HepG2 (cell line): ENCODE measurements around the gene ZACN. TPM values are rescaled to one million over a fixed set of nuclear protein-coding genes. Genes with fewer than 3 reads are reported as not detected.
A peak's percentile ranks its signal among the peaks of the same experiment; 100 is the strongest.

Experiments used
- ARNTL ChIP-seq: sonication (generic); formaldehyde crosslinking; IDR thresholded peaks from 2 replicates; pipeline ENCODE4 v1.4.0; 2020; ENCODE audit warnings: mild to moderate bottlenecking, missing genetic modification reagents
- BHLHE40 ChIP-seq: IDR thresholded peaks from 2 replicates; pipeline ENCODE4 v1.6.1; 2011; ENCODE audit warnings: low read length, improper control_type of control experiment
- CENPT ChIP-seq: sonication (generic); formaldehyde crosslinking; IDR thresholded peaks from 2 replicates; pipeline ENCODE4 v1.8.0; 2022; ENCODE audit warnings: low read depth, mild to moderate bottlenecking, moderate library complexity, missing genetic modification reagents
- FOXA3 ChIP-seq: IDR thresholded peaks from 2 replicates; pipeline ENCODE4 v1.6.1; 2016; ENCODE audit warnings: missing genetic modification reagents, missing compliant biosample characterization
- IRX3 ChIP-seq: sonication (generic); formaldehyde crosslinking; IDR thresholded peaks from 2 replicates; pipeline ENCODE4 v1.8.1; 2023; ENCODE audit warnings: mild to moderate bottlenecking, low read depth, missing genetic modification reagents, borderline replicate concordance
- MEF2D ChIP-seq: sonication (generic); formaldehyde crosslinking; IDR thresholded peaks from 2 replicates; pipeline ENCODE4 v1.5.1; 2020; ENCODE audit warnings: mild to moderate bottlenecking, missing genetic modification reagents
- NFIB ChIP-seq: sonication (generic); formaldehyde crosslinking; IDR thresholded peaks from 2 replicates; pipeline ENCODE4 v1.9.0; 2021; ENCODE audit warnings: missing genetic modification reagents, mild to moderate bottlenecking, borderline replicate concordance
- NONO ChIP-seq, 2 experiments: fragments of 450-650 bp in 1 of 2; sonication (generic) in 1 of 2; formaldehyde crosslinking in 1 of 2; IDR thresholded peaks in 1 of 2; conservative IDR thresholded peaks in 1 of 2; 2 replicates each; pipeline versions ENCODE4 v1.6.1 to v1.8.0; 2017 to 2022; ENCODE audit warnings: mild to moderate bottlenecking in 1 of 2, missing genetic modification reagents in 1 of 2, moderate library complexity in 1 of 2
- PRDM10 ChIP-seq: sonication (generic); formaldehyde crosslinking; IDR thresholded peaks from 2 replicates; pipeline ENCODE4 v1.4.0; 2020; ENCODE audit warnings: low read depth, missing genetic modification reagents
- RBFOX2 ChIP-seq: fragments of 200-400 bp; formaldehyde crosslinking; IDR thresholded peaks from 2 replicates; pipeline ENCODE4 v1.6.1; 2017; ENCODE audit warnings: low read depth, mild to moderate bottlenecking, low read length
- TEAD2 ChIP-seq: sonication (generic); formaldehyde crosslinking; IDR thresholded peaks from 2 replicates; pipeline ENCODE4 v1.9.0; 2021; ENCODE audit warnings: missing genetic modification reagents
- TRIM24 ChIP-seq: sonication (generic); formaldehyde crosslinking; IDR thresholded peaks from 2 replicates; pipeline ENCODE4 v1.8.0; 2022; ENCODE audit warnings: mild to moderate bottlenecking, missing genetic modification reagents
- ZHX1 ChIP-seq: sonication (generic); formaldehyde crosslinking; IDR thresholded peaks from 2 replicates; pipeline ENCODE4 v1.8.1; 2022; ENCODE audit warnings: low read depth, mild to moderate bottlenecking, missing genetic modification reagents
- ZNF562 ChIP-seq: sonication (generic); formaldehyde crosslinking; IDR thresholded peaks from 2 replicates; pipeline ENCODE4 v1.8.0; 2022; ENCODE audit warnings: missing genetic modification reagents, borderline replicate concordance
- ZNF605 ChIP-seq: sonication (generic); formaldehyde crosslinking; IDR thresholded peaks from 2 replicates; pipeline ENCODE4 v1.8.0; 2022; ENCODE audit warnings: mild to moderate bottlenecking, missing genetic modification reagents
- ZNF614 ChIP-seq: IDR thresholded peaks from 2 replicates; pipeline ENCODE4 v1.6.1; 2018; ENCODE audit warnings: missing biosample characterization, missing genetic modification reagents, inconsistent platforms, borderline replicate concordance
- ZNF749 ChIP-seq: sonication (generic); formaldehyde crosslinking; IDR thresholded peaks from 2 replicates; pipeline ENCODE4 v1.8.0; 2022; ENCODE audit warnings: mild to moderate bottlenecking, missing genetic modification reagents, moderate library complexity, borderline replicate concordance
- ZNF816 ChIP-seq: sonication (generic); formaldehyde crosslinking; IDR thresholded peaks from 2 replicates; pipeline ENCODE4 v1.8.0; 2022; ENCODE audit warnings: missing genetic modification reagents, mild to moderate bottlenecking, borderline replicate concordance
- ZNF883 ChIP-seq: sonication (generic); formaldehyde crosslinking; IDR thresholded peaks from 2 replicates; pipeline ENCODE4 v1.5.1; 2020; ENCODE audit warnings: mild to moderate bottlenecking, missing genetic modification reagents; ENCODE audit errors: not compliant biosample characterization
- ZSCAN29 ChIP-seq: sonication (generic); formaldehyde crosslinking; conservative IDR thresholded peaks from 2 replicates; pipeline ENCODE4 v1.4.0; 2020; ENCODE audit warnings: mild to moderate bottlenecking, missing genetic modification reagents
- polyA plus RNA-seq, 8 experiments: library from polyadenylated mRNA; depleted of rRNA in 3 of 8; stranded (reverse) in 7 of 8; unstranded in 1 of 8; fragments of >200 nt; fragmentation: Illumina TruSeq in 4 of 8; extraction: Trizol in 4 of 8; gene quantifications; 2 replicates each; pipeline versions ENCODE4 v1.2.1 to v1.2.3, GENCODE V29; 2011 to 2016; ENCODE audit warnings: low read depth in 4 of 8, missing spikeins in 1 of 8, mixed read lengths in 1 of 8; ENCODE audit not compliant: insufficient read depth in 1 of 8
- total RNA-seq, 5 experiments: library from RNA; depleted of rRNA; stranded (reverse); fragments of >200 nt; fragmentation: Illumina TruSeq; extraction: Trizol; gene quantifications; 2 replicates each; pipeline ENCODE4 v1.2.3, GENCODE V29; 2016; ENCODE audit warnings: low read depth in 1 of 5
- TF ChIP-seq, protein P1 (sequence below): sonication (generic); formaldehyde crosslinking; IDR thresholded peaks from 2 replicates; pipeline ENCODE4 v1.5.0; 2020; ENCODE audit warnings: missing genetic modification reagents

The ZACN gene
- total and polyA plus RNA-seq, 2 of the 13 experiments (the other 11 are each of a cell fraction or from before 2014, with no cell fraction given): 0.11 to 0.15 TPM

- TF ChIP-seq, protein P1, sequence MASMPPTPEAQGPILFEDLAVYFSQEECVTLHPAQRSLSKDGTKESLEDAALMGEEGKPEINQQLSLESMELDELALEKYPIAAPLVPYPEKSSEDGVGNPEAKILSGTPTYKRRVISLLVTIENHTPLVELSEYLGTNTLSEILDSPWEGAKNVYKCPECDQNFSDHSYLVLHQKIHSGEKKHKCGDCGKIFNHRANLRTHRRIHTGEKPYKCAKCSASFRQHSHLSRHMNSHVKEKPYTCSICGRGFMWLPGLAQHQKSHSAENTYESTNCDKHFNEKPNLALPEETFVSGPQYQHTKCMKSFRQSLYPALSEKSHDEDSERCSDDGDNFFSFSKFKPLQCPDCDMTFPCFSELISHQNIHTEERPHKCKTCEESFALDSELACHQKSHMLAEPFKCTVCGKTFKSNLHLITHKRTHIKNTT (CRISPR knock-in tag): no peak
- TF ChIP-seq ZSCAN29: no peak
- TF ChIP-seq TEAD2 (CRISPR knock-in tag): no peak
- 0 out of 2 replicates have a peak, but pooled peaks have one; percentile 6 for TF ChIP-seq BHLHE40
- TF ChIP-seq CENPT (CRISPR knock-in tag): 0 out of 2 replicates have a peak, but pooled peaks have one; percentile 59
- no peak for TF ChIP-seq NFIB (CRISPR knock-in tag)
- 0 out of 2 replicates have a peak, but pooled peaks have one; percentile 49 for TF ChIP-seq ZHX1 (CRISPR knock-in tag)
- peak; percentile 37; the same call in 1 of the 2 replicates for TF ChIP-seq ZNF749 (CRISPR knock-in tag)
- TF ChIP-seq PRDM10 (CRISPR knock-in tag): no peak
- no peak for TF ChIP-seq TRIM24 (CRISPR knock-in tag)
- no peak for TF ChIP-seq FOXA3 (CRISPR knock-in tag)
- no peak for TF ChIP-seq NONO (IDR thresholded peaks at IDR 0.05)
- 0 out of 2 replicates have a peak, but pooled peaks have one; percentile 7 for TF ChIP-seq NONO (CRISPR knock-in tag; conservative IDR thresholded peaks at IDR 0.05)
- TF ChIP-seq ZNF816 (CRISPR knock-in tag): no peak
- peak; percentile 3; the same call in 1 of the 2 replicates for TF ChIP-seq ZNF605 (CRISPR knock-in tag)
- TF ChIP-seq RBFOX2: no peak
- TF ChIP-seq IRX3 (CRISPR knock-in tag): no peak
- TF ChIP-seq ZNF883 (CRISPR knock-in tag): no peak
- TF ChIP-seq ZNF614 (CRISPR knock-in tag): no peak
- TF ChIP-seq ZNF562: no peak
- TF ChIP-seq ARNTL (CRISPR knock-in tag): no peak
- TF ChIP-seq MEF2D (CRISPR knock-in tag): no peak
Measured at GRCh38 chr17:76075364-76076145, 3.4 kb upstream of the ZACN start (continued).
